Prostate gland (tissue), 2 donors: ENCODE data around the gene POLR1E. TPM values are rescaled to one million over a fixed set of nuclear protein-coding genes. Genes with fewer than 3 reads are reported as not detected.

Experiments used
- DNase-seq: peaks from one replicate; pipeline ENCODE4 v3.0.0-alpha.2; 2019; ENCODE audit warnings: low spot score
- H3K27ac ChIP-seq, 2 donors: fragments of 200-600 bp; sonication (generic); 2 replicates each; pipeline ENCODE4 v1.5.1; 2017 to 2019
- H3K27me3 ChIP-seq: fragments of 200-600 bp; sonication (generic); replicated peaks from 2 replicates; pipeline ENCODE4 v1.5.1; 2019; ENCODE audit not compliant: insufficient read depth
- H3K36me3 ChIP-seq, 2 donors: fragments of 200-600 bp; sonication (generic); 1 replicate in 1 of 2; 2 replicates in 1 of 2; pipeline versions ENCODE4 v1.5.1 to v1.8.1; 2017 to 2019
- H3K4me1 ChIP-seq: fragments of 200-600 bp; sonication (generic); replicated peaks from 2 replicates; pipeline ENCODE4 v1.5.1; 2019
- H3K4me3 ChIP-seq, 2 donors: fragments of 200-600 bp; sonication (generic); 2 replicates each; pipeline ENCODE4 v1.5.1; 2017 to 2019
- H3K9me3 ChIP-seq: fragments of 200-600 bp; sonication (generic); 2 replicates; pipeline ENCODE4 v1.5.1; 2017
- POLR2A ChIP-seq: fragments of 450-650 bp; IDR thresholded peaks from one replicate; pipeline ENCODE4 v1.6.1; 2016; ENCODE audit warnings: antibody characterized with exemption, mild to moderate bottlenecking
- POLR2AphosphoS5 ChIP-seq: sonication (generic); formaldehyde crosslinking; IDR thresholded peaks from one replicate; pipeline ENCODE4 v1.6.1; 2017; ENCODE audit warnings: antibody characterized with exemption
- WGBS: methylation state at CpG from one replicate; pipeline ENCODE4 v1.1.5; 2018; 5-methylcytosine and 5-hydroxymethylcytosine counted together
- intact Hi-C: fragments of 100-400 bp; cut with DNase I; formaldehyde crosslinking; loops from one replicate; pipeline ENCODE4 v1.14.2; 2022
- total RNA-seq, 2 donors: library from RNA; depleted of rRNA; stranded (reverse); fragments of >200 nt; gene quantifications; one replicate each; pipeline ENCODE4 v1.1.0, GENCODE V29; 2016
- TF ChIP-seq, protein P1 (sequence below), 4 experiments: fragments of 200-600 bp in 2 of 4; fragments of 450-650 bp in 2 of 4; sonication (generic) in 2 of 4; IDR thresholded peaks; 1 replicate in 3 of 4; 2 replicates in 1 of 4; pipeline ENCODE4 v1.5.1; 2016 to 2019; ENCODE audit warnings: antibody characterized with exemption in 4 of 4, mild to moderate bottlenecking in 2 of 4, moderate library complexity in 2 of 4

The POLR1E gene
- total RNA-seq, 2 donors from 2014 or later = 20.7 to 21.0 TPM

DNA sequence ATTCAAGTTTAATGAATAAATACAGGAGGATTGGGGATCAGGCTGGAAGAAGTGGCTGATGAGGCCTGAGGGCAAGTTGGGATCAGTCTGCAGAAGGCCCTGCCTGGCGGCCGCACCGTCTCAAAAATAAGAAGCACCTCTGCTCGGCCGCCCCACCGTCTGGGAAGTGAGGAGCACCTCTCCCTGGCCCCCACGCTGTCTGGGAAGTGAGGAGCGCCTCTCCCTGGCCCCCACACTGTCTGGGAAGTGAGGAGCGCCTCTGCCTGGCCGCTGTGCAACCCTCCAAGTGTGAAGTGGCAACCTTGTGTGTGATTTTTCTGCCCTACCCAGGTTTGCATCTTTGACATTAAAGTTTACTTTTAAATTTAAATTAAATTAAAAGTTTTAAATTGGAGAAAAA, 35.4 kb downstream of the POLR1E start:
- H3K9me3 ChIP-seq = no peaks in the 10 kb centered on the region
- TF ChIP-seq, protein P1, sequence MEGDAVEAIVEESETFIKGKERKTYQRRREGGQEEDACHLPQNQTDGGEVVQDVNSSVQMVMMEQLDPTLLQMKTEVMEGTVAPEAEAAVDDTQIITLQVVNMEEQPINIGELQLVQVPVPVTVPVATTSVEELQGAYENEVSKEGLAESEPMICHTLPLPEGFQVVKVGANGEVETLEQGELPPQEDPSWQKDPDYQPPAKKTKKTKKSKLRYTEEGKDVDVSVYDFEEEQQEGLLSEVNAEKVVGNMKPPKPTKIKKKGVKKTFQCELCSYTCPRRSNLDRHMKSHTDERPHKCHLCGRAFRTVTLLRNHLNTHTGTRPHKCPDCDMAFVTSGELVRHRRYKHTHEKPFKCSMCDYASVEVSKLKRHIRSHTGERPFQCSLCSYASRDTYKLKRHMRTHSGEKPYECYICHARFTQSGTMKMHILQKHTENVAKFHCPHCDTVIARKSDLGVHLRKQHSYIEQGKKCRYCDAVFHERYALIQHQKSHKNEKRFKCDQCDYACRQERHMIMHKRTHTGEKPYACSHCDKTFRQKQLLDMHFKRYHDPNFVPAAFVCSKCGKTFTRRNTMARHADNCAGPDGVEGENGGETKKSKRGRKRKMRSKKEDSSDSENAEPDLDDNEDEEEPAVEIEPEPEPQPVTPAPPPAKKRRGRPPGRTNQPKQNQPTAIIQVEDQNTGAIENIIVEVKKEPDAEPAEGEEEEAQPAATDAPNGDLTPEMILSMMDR (IDR thresholded peaks at IDR 0.05) = no peak
- no peak for TF ChIP-seq POLR2A
- TF ChIP-seq POLR2AphosphoS5 = no peak
- H3K4me1 ChIP-seq = no peaks in the 10 kb centered on the region
- H3K27ac ChIP-seq = no peak overlapping the region
- H3K27me3 ChIP-seq = no peaks in the 10 kb centered on the region
- peaks cover 0 to 6% of the 10 kb centered on the region in 2 donors for H3K36me3 ChIP-seq
- 84% methylated on average over 10 of the region's 10 CpGs for WGBS
- intact Hi-C loops = no loop called here
- DNase-seq = no peak
- H3K4me3 ChIP-seq = no peak overlapping the region

DNA sequence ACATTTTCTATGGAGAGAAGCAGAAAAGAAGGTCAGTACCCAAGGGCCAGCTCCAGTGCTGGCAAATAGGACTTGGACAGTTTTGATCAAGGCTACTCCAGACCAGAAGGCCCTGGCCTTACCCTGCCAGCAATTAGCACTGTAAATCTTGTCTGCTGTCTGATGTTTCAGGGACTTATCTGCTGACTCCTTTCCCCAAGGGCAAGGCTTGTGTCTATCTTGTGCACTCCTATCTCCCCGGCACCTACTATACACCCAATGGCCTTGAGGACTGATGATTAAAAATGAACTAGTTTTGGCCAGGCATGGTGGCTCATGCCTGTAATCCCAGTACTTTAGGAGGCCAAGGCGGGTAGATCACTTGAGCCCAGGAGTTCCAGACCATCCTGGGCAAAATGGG, 37.2 kb downstream of the POLR1E start:
- intact Hi-C loops = no loop called here
- peaks cover 0 to 6% of the 10 kb centered on the region in 2 donors for H3K36me3 ChIP-seq

DNA sequence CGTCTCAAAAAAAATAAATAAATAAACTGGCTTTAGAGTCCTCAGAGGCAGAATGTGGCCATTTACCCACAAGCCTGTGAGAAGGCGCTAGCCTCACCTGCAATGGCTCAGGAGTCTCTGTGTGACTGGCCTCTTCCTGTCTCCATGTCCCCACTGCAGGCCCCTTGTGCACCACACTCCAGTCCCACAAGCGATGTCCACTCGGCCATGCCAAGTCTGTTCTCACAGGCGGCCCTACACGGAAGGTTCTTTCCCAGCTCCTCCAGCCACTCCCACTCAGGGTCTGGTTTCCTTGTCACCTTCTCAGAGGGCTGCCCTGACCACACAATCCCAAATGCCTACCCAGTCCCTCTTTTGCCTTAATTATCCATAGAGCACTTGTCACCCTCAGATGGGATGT, 38.2 kb downstream of the POLR1E start:
- peaks cover 0 to 6% of the 10 kb centered on the region in 2 donors for H3K36me3 ChIP-seq
- no peak overlapping the region for H3K4me3 ChIP-seq
- TF ChIP-seq, protein P1 (IDR thresholded peaks at IDR 0.05) = no peak
- TF ChIP-seq POLR2AphosphoS5 (no peak), POLR2A (no peak)
- H3K4me1 ChIP-seq = no peaks in the 10 kb centered on the region
- DNase-seq = no peak
- H3K27me3 ChIP-seq = no peaks in the 10 kb centered on the region
- WGBS = 90% methylated on average over 6 of the region's 6 CpGs
- no peaks in the 10 kb centered on the region for H3K9me3 ChIP-seq
- intact Hi-C loops = no loop called here
- no peak overlapping the region for H3K27ac ChIP-seq

More for the DNA sequence above, 37.2 kb downstream of the POLR1E start:
- Histone ChIP-seq H3K4me3 (no peak overlapping the region), H3K9me3 (no peaks in the 10 kb centered on the region), H3K4me1 (no peaks in the 10 kb centered on the region), H3K27ac (no peak overlapping the region), H3K27me3 (no peaks in the 10 kb centered on the region)
- no peak for DNase-seq
- 98% methylated on average over 2 of the region's 2 CpGs for WGBS
- TF ChIP-seq POLR2A (no peak), POLR2AphosphoS5 (no peak)
- TF ChIP-seq, protein P1 (IDR thresholded peaks at IDR 0.05) = no peak

DNA sequence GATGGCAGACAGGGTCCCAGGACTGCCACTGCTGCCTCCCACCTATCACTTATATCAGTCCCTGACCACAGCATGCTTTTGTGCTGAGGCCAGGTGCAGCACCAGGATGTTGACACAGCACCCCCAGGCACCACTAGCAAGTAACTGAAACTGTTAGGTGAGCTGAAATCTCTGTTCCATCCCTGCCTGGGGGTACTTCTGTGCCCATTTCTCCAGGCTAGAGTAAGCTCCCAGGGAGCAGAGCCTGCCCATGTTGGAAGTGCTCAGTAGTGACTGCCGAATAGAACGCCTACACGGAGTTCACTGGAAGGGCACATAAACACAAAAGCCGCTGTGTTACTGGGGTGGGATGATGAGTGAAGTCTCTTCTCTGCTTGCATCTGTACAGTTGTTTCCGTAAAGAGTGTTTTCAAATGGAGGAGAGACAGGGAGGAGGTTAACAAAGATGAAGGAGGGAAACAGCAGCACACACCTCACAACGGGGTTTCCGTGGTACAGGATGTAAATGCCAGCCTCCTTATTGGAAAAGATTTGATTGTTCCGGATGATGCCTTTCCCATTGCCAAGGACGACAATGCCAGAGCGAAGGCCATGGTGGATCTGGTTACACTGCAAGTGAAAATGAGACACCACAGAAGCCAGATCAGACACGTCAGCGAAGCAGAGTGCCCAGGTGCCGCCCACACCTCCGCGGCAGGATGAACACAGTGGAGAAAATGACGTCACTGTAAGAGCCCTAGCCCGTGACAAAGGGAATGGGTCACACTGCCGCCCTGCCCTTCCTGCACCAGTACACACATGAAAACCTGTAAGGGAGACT, 43.1 kb downstream of the POLR1E start:
- WGBS = 71% methylated on average over 18 of the region's 18 CpGs
- intact Hi-C loops = no loop called here
- no peak overlapping the region for H3K4me3 ChIP-seq
- H3K9me3 ChIP-seq = no peaks in the 10 kb centered on the region
- H3K27me3 ChIP-seq = no peaks in the 10 kb centered on the region
- H3K27ac ChIP-seq = no peak overlapping the region
- no peaks in the 10 kb centered on the region for H3K4me1 ChIP-seq
- DNase-seq = peak; percentile 13
- TF ChIP-seq POLR2AphosphoS5 (no peak), POLR2A (no peak)
- TF ChIP-seq, protein P1 (IDR thresholded peaks at IDR 0.05) = no peak
- peaks cover 0 to 3% of the 10 kb centered on the region in 2 donors for H3K36me3 ChIP-seq

DNA sequence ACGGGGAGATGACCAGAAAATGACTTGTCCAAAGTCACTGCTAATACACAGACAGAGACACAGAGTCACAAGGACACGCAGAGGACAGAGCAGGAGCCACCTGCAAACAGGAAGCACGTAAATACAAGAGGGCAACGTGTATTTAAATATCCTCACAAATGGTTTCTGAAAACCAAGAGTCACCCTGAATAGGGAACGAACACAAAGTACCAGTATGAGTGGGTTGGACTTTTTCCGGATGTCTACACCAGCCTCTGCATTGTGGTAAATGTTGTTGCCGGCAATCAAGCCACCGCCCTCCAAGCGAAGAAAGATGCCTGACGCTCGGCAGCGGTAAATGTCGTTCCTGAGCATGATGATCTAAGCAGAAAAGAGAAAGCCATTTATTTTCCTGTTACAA, 46.0 kb downstream of the POLR1E start:
- WGBS = 93% methylated on average over 13 of the region's 13 CpGs
- no peak overlapping the region for H3K27ac ChIP-seq
- DNase-seq = no peak
- no peaks in the 10 kb centered on the region for H3K4me1 ChIP-seq
- H3K9me3 ChIP-seq = no peaks in the 10 kb centered on the region
- H3K36me3 ChIP-seq = no peaks in the 10 kb centered on the region
- H3K27me3 ChIP-seq = no peaks in the 10 kb centered on the region
- intact Hi-C loops = no loop called here
- TF ChIP-seq, protein P1 (IDR thresholded peaks at IDR 0.05) = no peak
- TF ChIP-seq POLR2AphosphoS5 (no peak), POLR2A (no peak)
- H3K4me3 ChIP-seq = no peak overlapping the region
